Measurements from ENCODE around the gene RUNX2. TPM values are rescaled to one million over a fixed set of nuclear protein-coding genes. Genes with fewer than 3 reads are reported as not detected.

RUNX2 gene
- total RNA-seq = 0.31 TPM

GRCh38 chr6:45327956-45328522 is at the start of gene RUNX2:
Gene RUNX2, plus strand, starts transcription at chr6:45328330. Its CDS starts 397 bp downstream, at chr6:45328727.

DNA sequence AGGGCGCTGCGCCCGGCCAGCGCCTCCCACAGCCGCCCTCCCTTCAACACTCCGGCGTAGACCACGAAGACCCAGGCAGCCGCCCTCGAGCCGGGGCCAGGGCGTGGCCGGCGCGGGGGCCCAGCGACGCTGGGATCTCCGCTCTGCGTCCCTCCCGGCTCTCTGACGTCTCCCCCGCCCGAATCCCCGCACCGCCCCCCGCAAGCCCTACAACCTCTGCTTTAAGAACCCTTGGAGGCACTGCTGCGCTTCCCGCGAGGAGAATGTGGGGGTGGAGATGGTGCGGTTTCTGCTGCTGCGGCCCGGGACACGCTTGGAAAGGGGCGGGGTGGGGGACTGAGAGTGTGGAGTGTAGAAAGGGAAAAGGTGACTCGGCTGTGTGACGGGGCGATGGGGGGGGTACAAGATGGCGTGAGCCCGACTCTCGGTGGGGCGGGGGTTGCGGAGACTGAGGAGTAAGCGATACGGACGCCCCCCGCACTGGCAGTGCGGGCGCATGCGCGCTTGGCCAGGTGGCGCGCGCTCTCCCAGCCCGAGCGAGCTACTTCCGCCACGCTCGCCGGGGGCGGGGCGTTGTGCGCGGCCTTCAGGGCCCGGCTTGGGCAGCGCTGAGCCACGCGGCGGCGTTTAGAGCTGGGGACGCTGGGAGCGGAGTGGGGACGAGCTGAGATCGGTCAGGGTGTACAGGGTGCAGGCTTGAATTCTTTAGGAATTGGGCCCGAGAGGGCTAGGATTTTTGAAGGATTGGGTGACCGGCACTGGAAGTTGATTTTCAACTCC is 49.6 kb downstream of the RUNX2 start, which contains the start of gene SUPT3H:
SUPT3H (minus strand) TSS at position 381 of the 780 bp plus-strand sequence.

Other genes starting within 250 kb of the RUNX2 start
- 29.4 TPM for gene SUPT3H, start 49.6 kb downstream of the RUNX2 start, total RNA-seq

All from parietal lobe (tissue), 1 donor.